CD8-positive, alpha-beta memory T cell (primary cell): ENCODE data around the gene CFAP20DC. TPM values are rescaled to one million over a fixed set of nuclear protein-coding genes. Genes with fewer than 3 reads are reported as not detected.

Source experiments
- CTCF ChIA-PET: fragments of 350-600 bp; sonication (Branson Sonifier 250); formaldehyde crosslinking; loops from one replicate; lab custom pipeline; 2021; ENCODE audit warnings: antibody characterized with exemption; lab: Charles Lee
- POLR2A ChIA-PET: fragments of 350-600 bp; sonication (Branson Sonifier 250); formaldehyde crosslinking; loops from one replicate; lab custom pipeline; 2021; ENCODE audit warnings: antibody characterized with exemption; lab: Charles Lee
- DNase-seq, 5 donors: peaks; one replicate each; pipeline versions ENCODE4 v3.0.0 to v3.0.0-alpha.2; 2020 to 2022; ENCODE audit warnings: mixed read lengths in 1 of 5
- H3K27ac ChIP-seq: one replicate; pipeline ENCODE4 v1.7.0; 2013; ENCODE audit warnings: low read depth, mild to moderate bottlenecking, low read length, moderate library complexity
- H3K27me3 ChIP-seq: 2 replicates; pipeline ENCODE4 v1.7.0; 2013; ENCODE audit warnings: low read length, mild to moderate bottlenecking; ENCODE audit not compliant: insufficient read depth, poor library complexity, severe bottlenecking
- H3K36me3 ChIP-seq: 2 replicates; pipeline ENCODE4 v1.7.0; 2013; ENCODE audit warnings: mild to moderate bottlenecking, low read length, moderate library complexity; ENCODE audit not compliant: insufficient read depth
- H3K4me1 ChIP-seq: 2 replicates; pipeline ENCODE4 v1.7.0; 2013; ENCODE audit warnings: mild to moderate bottlenecking, low read length, moderate library complexity; ENCODE audit not compliant: insufficient read depth
- H3K4me3 ChIP-seq: 2 replicates; pipeline ENCODE4 v1.7.0; 2013; ENCODE audit warnings: mild to moderate bottlenecking, low read length
- H3K9me3 ChIP-seq: 2 replicates; pipeline ENCODE4 v1.7.0; 2013; ENCODE audit warnings: mild to moderate bottlenecking, low read length
- H3K27ac Mint-ChIP-seq, 8 donors: one replicate each; pipeline ENCODE4 v1.8.0; 2020 to 2021; ENCODE audit warnings: mixed read lengths in 8 of 8, mild to moderate bottlenecking in 6 of 8, inconsistent platforms in 3 of 8, moderate library complexity in 3 of 8
- H3K27me3 Mint-ChIP-seq, 2 donors: one replicate each; pipeline ENCODE4 v1.8.0; 2020 to 2021; ENCODE audit warnings: mixed read lengths in 2 of 2, mild to moderate bottlenecking in 1 of 2, moderate library complexity in 1 of 2
- H3K36me3 Mint-ChIP-seq, 3 donors: one replicate each; pipeline ENCODE4 v1.8.0; 2020 to 2021; ENCODE audit warnings: mixed read lengths in 3 of 3, inconsistent platforms in 1 of 3, mild to moderate bottlenecking in 1 of 3
- H3K4me1 Mint-ChIP-seq, 3 donors: one replicate each; pipeline ENCODE4 v1.8.0; 2020 to 2021; ENCODE audit warnings: mixed read lengths in 3 of 3, inconsistent platforms in 1 of 3, mild to moderate bottlenecking in 1 of 3
- H3K4me3 Mint-ChIP-seq, 7 donors: one replicate each; pipeline ENCODE4 v1.8.0; 2020 to 2021; ENCODE audit warnings: mixed read lengths in 7 of 7, mild to moderate bottlenecking in 6 of 7, moderate library complexity in 4 of 7, inconsistent platforms in 2 of 7
- H3K9me3 Mint-ChIP-seq, 5 donors: one replicate each; pipeline ENCODE4 v1.8.0; 2020 to 2022; ENCODE audit warnings: mixed read lengths in 5 of 5, mild to moderate bottlenecking in 3 of 5, moderate library complexity in 2 of 5, inconsistent platforms in 1 of 5
- polyA plus RNA-seq: library from polyadenylated mRNA; unstranded; fragments of 300-500 nt; fragmentation: Illumina TruSeq; gene quantifications from one replicate; pipeline ENCODE4 v1.2.3, GENCODE V29; 2021
- total RNA-seq, 2 experiments: library from RNA; stranded (reverse); gene quantifications; one replicate each; pipeline ENCODE4 v1.2.3, GENCODE V29; 2021

Gene CFAP20DC
- total and polyA plus RNA-seq, 3 experiments from 2014 or later, result 1.00 to 1.8 TPM; not detected in 1

GRCh38 chr3:58793938-58794337 lies 255.9 kb downstream of the CFAP20DC start:
- ChIA-PET CTCF (no interaction called here), POLR2A (no interaction called here)
- no peaks in the 10 kb centered on the region for H3K4me1 ChIP-seq
- H3K4me1 Mint-ChIP-seq, result no peaks in the 10 kb centered on the region
- DNase-seq, result no peak
- no peaks in the 10 kb centered on the region for H3K27me3 ChIP-seq
- H3K9me3 Mint-ChIP-seq, result peaks cover 0 to 3% (median 0%) of the 10 kb centered on the region in 5 donors
- no peaks in the 10 kb centered on the region for H3K36me3 ChIP-seq
- H3K4me3 ChIP-seq, result no peak overlapping the region
- H3K9me3 ChIP-seq, result no peaks in the 10 kb centered on the region
- H3K36me3 Mint-ChIP-seq, result peaks cover 0 to 1% (median 0%) of the 10 kb centered on the region in 3 donors
- no peak overlapping the region for H3K27ac Mint-ChIP-seq
- no peak overlapping the region for H3K27ac ChIP-seq
- H3K4me3 Mint-ChIP-seq, result no peak overlapping the region
- peaks cover 3 to 5% of the 10 kb centered on the region in 2 donors for H3K27me3 Mint-ChIP-seq

- POLR2A ChIA-PET, result no interaction called here
- CTCF ChIA-PET, result no interaction called here
- H3K27me3 Mint-ChIP-seq, result peaks cover 3 to 5% of the 10 kb centered on the region in 2 donors
Observed at GRCh38 chr3:58792921-58793451, 256.8 kb downstream of the CFAP20DC start.

GRCh38 chr3:58789385-58789784 lies 260.4 kb downstream of the CFAP20DC start:
- Histone ChIP-seq H3K9me3 (no peaks in the 10 kb centered on the region), H3K36me3 (no peaks in the 10 kb centered on the region), H3K4me3 (no peak overlapping the region), H3K27ac (no peak overlapping the region), H3K4me1 (no peaks in the 10 kb centered on the region), H3K27me3 (no peaks in the 10 kb centered on the region)
- peaks cover 0 to 1% (median 0%) of the 10 kb centered on the region in 3 donors for H3K36me3 Mint-ChIP-seq
- no peak for DNase-seq
- no peak overlapping the region for H3K4me3 Mint-ChIP-seq
- CTCF ChIA-PET, result no interaction called here
- no peaks in the 10 kb centered on the region for H3K4me1 Mint-ChIP-seq
- peaks cover 5% of the 10 kb centered on the region in 2 donors for H3K27me3 Mint-ChIP-seq
- H3K9me3 Mint-ChIP-seq, result peaks cover 0 to 3% (median 0%) of the 10 kb centered on the region in 5 donors
- H3K27ac Mint-ChIP-seq, result no peak overlapping the region
- POLR2A ChIA-PET, result no interaction called here

More at GRCh38 chr3:58792921-58793451, 256.8 kb downstream of the CFAP20DC start:
- Mint-ChIP-seq H3K27ac (no peak overlapping the region), H3K4me1 (no peaks in the 10 kb centered on the region), H3K36me3 (peaks cover 0 to 1% (median 0%) of the 10 kb centered on the region in 3 donors), H3K9me3 (peaks cover 0 to 3% (median 0%) of the 10 kb centered on the region in 5 donors), H3K4me3 (no peak overlapping the region)
- Histone ChIP-seq H3K36me3 (no peaks in the 10 kb centered on the region), H3K27me3 (no peaks in the 10 kb centered on the region), H3K4me3 (no peak overlapping the region), H3K9me3 (no peaks in the 10 kb centered on the region), H3K4me1 (no peaks in the 10 kb centered on the region), H3K27ac (no peak overlapping the region)
- DNase-seq, result no peak

DNA sequence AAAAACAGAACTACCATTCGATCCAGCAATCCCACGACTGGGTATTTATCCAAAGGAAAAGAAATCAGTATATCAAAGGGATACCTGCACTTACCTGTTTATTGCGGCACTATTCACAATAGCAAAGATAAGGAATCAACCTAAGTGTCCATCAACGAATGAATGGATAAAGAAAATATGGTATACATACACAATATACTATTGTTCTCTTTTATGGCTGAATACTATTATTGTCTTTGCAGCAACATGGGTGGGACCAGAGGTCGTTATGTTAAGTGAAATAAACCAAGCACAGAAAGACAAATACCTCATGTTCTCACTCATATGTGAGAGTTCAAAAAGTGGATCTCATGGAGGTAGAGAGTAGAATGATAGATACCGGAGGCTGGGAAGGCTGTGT lies 264.9 kb downstream of the CFAP20DC start:
- ChIA-PET CTCF (no interaction called here), POLR2A (no interaction called here)
- Histone ChIP-seq H3K27ac (no peak overlapping the region), H3K27me3 (no peaks in the 10 kb centered on the region), H3K9me3 (peaks cover 4% of the 10 kb centered on the region), H3K36me3 (no peaks in the 10 kb centered on the region), H3K4me3 (no peak overlapping the region), H3K4me1 (no peaks in the 10 kb centered on the region)
- H3K4me1 Mint-ChIP-seq, result no peaks in the 10 kb centered on the region
- DNase-seq, result no peak
- no peak overlapping the region for H3K4me3 Mint-ChIP-seq
- H3K27ac Mint-ChIP-seq, result no peak overlapping the region
- peaks cover 9 to 24% (median 12%) of the 10 kb centered on the region in 5 donors for H3K9me3 Mint-ChIP-seq
- H3K27me3 Mint-ChIP-seq, result peaks cover 0 to 2% of the 10 kb centered on the region in 2 donors
- no peaks in the 10 kb centered on the region for H3K36me3 Mint-ChIP-seq

- no peak for DNase-seq
- Histone ChIP-seq H3K9me3 (peaks cover 5% of the 10 kb centered on the region), H3K36me3 (no peaks in the 10 kb centered on the region), H3K27ac (no peak overlapping the region), H3K27me3 (no peaks in the 10 kb centered on the region), H3K4me3 (no peak overlapping the region), H3K4me1 (no peaks in the 10 kb centered on the region)
- Mint-ChIP-seq H3K27ac (no peak overlapping the region), H3K36me3 (no peaks in the 10 kb centered on the region), H3K27me3 (peaks cover 0 to 2% of the 10 kb centered on the region in 2 donors), H3K4me3 (no peak overlapping the region), H3K4me1 (no peaks in the 10 kb centered on the region), H3K9me3 (peaks cover 13 to 28% (median 16%) of the 10 kb centered on the region in 5 donors)
- ChIA-PET POLR2A (no interaction called here), CTCF (no interaction called here)
Observed at GRCh38 chr3:58784425-58784824, 265.4 kb downstream of the CFAP20DC start.

- no peaks in the 10 kb centered on the region for H3K27me3 ChIP-seq
- H3K27ac ChIP-seq, result no peak overlapping the region
- H3K9me3 ChIP-seq, result peaks cover 8% of the 10 kb centered on the region
- no peak for DNase-seq
- Mint-ChIP-seq H3K9me3 (peaks cover 19 to 34% (median 21%) of the 10 kb centered on the region in 5 donors), H3K27ac (no peak overlapping the region), H3K36me3 (no peaks in the 10 kb centered on the region), H3K4me3 (no peak overlapping the region), H3K4me1 (no peaks in the 10 kb centered on the region), H3K27me3 (peaks cover 0 to 2% of the 10 kb centered on the region in 2 donors)
- H3K4me1 ChIP-seq, result no peaks in the 10 kb centered on the region
- ChIA-PET POLR2A (no interaction called here), CTCF (no interaction called here)
- no peaks in the 10 kb centered on the region for H3K36me3 ChIP-seq
- no peak overlapping the region for H3K4me3 ChIP-seq
Observed at GRCh38 chr3:58783845-58784244, 266.0 kb downstream of the CFAP20DC start.

DNA sequence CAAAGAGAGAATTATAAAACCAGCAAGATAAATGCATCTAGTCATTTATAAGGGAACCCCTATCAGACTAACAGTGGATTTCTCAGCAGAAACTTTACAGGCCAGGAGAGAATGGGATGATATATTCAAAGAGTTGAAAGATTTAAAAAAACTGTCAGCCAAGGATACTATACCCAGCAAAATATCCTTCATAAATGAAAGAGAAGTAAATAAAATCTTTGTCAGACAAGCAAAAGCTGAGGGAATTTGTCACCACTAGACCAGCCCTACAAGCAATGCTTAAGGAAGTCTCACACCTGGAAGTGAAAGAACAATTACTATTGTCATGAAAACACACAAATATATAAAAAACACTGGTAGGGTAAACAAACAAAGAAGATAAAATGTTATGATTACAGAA lies 269.9 kb downstream of the CFAP20DC start:
- Histone ChIP-seq H3K36me3 (no peaks in the 10 kb centered on the region), H3K4me3 (no peak overlapping the region), H3K27me3 (no peaks in the 10 kb centered on the region), H3K9me3 (peaks cover 12% of the 10 kb centered on the region), H3K4me1 (no peaks in the 10 kb centered on the region), H3K27ac (no peak overlapping the region)
- no peaks in the 10 kb centered on the region for H3K4me1 Mint-ChIP-seq
- H3K9me3 Mint-ChIP-seq, result peaks cover 26 to 39% (median 28%) of the 10 kb centered on the region in 5 donors
- H3K27ac Mint-ChIP-seq, result no peak overlapping the region
- H3K4me3 Mint-ChIP-seq, result no peak overlapping the region
- ChIA-PET CTCF (no interaction called here), POLR2A (no interaction called here)
- peaks cover 0 to 2% (median 0%) of the 10 kb centered on the region in 3 donors for H3K36me3 Mint-ChIP-seq
- no peaks in the 10 kb centered on the region for H3K27me3 Mint-ChIP-seq
- no peak for DNase-seq

DNA sequence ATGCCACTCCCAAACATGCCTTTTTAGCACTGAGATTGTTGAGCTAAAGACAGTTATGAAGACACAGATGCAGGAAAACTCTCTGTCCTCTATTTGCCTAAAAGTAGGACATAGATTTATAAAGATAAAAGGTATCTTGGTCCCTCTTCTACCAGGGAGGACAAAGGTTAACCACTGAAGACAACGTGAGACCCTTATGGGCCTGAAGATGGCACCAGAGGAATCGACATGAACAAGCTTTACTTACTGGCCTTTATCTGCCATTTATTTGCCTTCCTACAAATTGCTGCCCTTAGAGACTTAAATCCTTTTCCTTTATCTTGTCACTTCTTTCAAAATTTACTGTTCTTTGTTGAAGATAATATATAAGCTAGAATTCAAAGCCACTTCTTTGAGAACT lies 273.6 kb downstream of the CFAP20DC start:
- Histone ChIP-seq H3K27ac (no peak overlapping the region), H3K27me3 (no peaks in the 10 kb centered on the region), H3K36me3 (no peaks in the 10 kb centered on the region), H3K4me1 (no peaks in the 10 kb centered on the region), H3K4me3 (no peak overlapping the region), H3K9me3 (peaks cover 12% of the 10 kb centered on the region)
- Mint-ChIP-seq H3K36me3 (peaks cover 0 to 2% (median 0%) of the 10 kb centered on the region in 3 donors), H3K27ac (no peak overlapping the region), H3K4me1 (no peaks in the 10 kb centered on the region), H3K27me3 (no peaks in the 10 kb centered on the region), H3K4me3 (no peak overlapping the region), H3K9me3 (peaks cover 23 to 27% (median 25%) of the 10 kb centered on the region in 5 donors)
- CTCF ChIA-PET, result no interaction called here
- no peak for DNase-seq
- POLR2A ChIA-PET, result no interaction called here
